HEK293 (cell line): ENCODE measurements around the gene P2RX2.

Source experiments
- SETDB1 ChIP-seq: IDR thresholded peaks from one replicate; pipeline ENCODE4 v1.6.1; 2017; ENCODE audit warnings: mild to moderate bottlenecking, low read length, moderate library complexity, mixed read lengths; ENCODE audit not compliant: insufficient read length
- YY1 ChIP-seq: fragments of 450-650 bp; formaldehyde crosslinking; IDR thresholded peaks from 2 replicates; pipeline ENCODE4 v1.5.1; 2018; ENCODE audit warnings: missing biosample characterization, missing genetic modification characterization
- ZNF670 ChIP-seq: fragments of 450-650 bp; formaldehyde crosslinking; IDR thresholded peaks from 2 replicates; pipeline ENCODE4 v1.5.1; 2016; ENCODE audit warnings: missing biosample characterization, missing genetic modification characterization, low read depth
- ZNF677 ChIP-seq: fragments of 450-650 bp; IDR thresholded peaks from 2 replicates; pipeline ENCODE4 v1.5.0; 2018; ENCODE audit warnings: missing biosample characterization, mild to moderate bottlenecking, missing genetic modification characterization, moderate library complexity
- ZSCAN18 ChIP-seq: fragments of 450-650 bp; formaldehyde crosslinking; IDR thresholded peaks from 2 replicates; pipeline ENCODE4 v1.5.1; 2016; ENCODE audit warnings: missing biosample characterization, missing genetic modification characterization
- TF ChIP-seq, protein P1 (sequence below): fragments of 450-650 bp; formaldehyde crosslinking; IDR thresholded peaks from 2 replicates; pipeline ENCODE4 v1.5.1; 2016; ENCODE audit warnings: missing biosample characterization, missing genetic modification characterization
- TF ChIP-seq, protein P2 (sequence below): fragments of 450-650 bp; formaldehyde crosslinking; IDR thresholded peaks from 2 replicates; pipeline ENCODE4 v1.5.1; 2016; ENCODE audit warnings: missing biosample characterization, missing genetic modification characterization, low read depth

GRCh38 chr12:132605892-132606291 is 12.7 kb upstream of the P2RX2 start:
- TF ChIP-seq, protein P1, sequence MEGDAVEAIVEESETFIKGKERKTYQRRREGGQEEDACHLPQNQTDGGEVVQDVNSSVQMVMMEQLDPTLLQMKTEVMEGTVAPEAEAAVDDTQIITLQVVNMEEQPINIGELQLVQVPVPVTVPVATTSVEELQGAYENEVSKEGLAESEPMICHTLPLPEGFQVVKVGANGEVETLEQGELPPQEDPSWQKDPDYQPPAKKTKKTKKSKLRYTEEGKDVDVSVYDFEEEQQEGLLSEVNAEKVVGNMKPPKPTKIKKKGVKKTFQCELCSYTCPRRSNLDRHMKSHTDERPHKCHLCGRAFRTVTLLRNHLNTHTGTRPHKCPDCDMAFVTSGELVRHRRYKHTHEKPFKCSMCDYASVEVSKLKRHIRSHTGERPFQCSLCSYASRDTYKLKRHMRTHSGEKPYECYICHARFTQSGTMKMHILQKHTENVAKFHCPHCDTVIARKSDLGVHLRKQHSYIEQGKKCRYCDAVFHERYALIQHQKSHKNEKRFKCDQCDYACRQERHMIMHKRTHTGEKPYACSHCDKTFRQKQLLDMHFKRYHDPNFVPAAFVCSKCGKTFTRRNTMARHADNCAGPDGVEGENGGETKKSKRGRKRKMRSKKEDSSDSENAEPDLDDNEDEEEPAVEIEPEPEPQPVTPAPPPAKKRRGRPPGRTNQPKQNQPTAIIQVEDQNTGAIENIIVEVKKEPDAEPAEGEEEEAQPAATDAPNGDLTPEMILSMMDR (tag by site-specific recombination) = no peak
- TF ChIP-seq SETDB1 = no peak
- TF ChIP-seq, protein P2, sequence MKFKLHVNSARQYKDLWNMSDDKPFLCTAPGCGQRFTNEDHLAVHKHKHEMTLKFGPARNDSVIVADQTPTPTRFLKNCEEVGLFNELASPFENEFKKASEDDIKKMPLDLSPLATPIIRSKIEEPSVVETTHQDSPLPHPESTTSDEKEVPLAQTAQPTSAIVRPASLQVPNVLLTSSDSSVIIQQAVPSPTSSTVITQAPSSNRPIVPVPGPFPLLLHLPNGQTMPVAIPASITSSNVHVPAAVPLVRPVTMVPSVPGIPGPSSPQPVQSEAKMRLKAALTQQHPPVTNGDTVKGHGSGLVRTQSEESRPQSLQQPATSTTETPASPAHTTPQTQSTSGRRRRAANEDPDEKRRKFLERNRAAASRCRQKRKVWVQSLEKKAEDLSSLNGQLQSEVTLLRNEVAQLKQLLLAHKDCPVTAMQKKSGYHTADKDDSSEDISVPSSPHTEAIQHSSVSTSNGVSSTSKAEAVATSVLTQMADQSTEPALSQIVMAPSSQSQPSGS (tag by site-specific recombination) = no peak
- TF ChIP-seq ZNF677 = no peak
- no peak for TF ChIP-seq YY1 (tag by site-specific recombination)
- TF ChIP-seq ZNF670 (tag by site-specific recombination) = no peak
- TF ChIP-seq ZSCAN18 (tag by site-specific recombination) = no peak
